Measurements from ENCODE around the gene MICAL3.

DNA sequence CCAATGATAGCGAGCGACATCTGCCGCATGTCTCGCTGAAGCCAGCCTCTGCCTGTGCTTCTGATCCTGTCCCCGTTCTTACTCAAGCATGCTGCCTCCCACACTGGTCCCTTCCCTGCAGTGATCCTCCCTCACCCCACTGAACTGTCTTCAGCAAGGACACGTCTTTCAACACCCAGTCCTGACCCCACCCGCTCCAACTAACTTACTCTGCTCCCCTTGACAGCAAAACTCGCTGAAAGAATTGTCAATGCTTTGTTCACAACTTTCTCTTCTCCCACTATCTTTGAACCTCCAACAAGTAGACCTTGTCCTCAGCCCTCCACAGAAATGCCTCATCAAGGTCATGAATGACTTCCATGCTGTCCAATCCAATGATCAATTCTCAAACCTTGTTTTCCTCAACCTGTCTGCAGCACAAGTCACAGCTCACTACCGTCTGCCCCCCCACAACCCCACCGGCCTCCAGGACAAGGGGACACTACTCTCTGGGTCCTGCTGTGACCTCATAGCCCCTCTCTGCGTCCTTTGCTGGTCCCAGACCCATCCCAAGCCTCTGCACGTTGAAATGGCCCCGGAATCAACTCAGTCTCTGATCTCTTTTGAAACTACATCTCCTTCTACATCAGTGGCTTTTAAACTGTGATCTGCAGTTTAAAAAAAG, 108.0 kb downstream of the MICAL3 start:
- TF ChIP-seq POLR2AphosphoS5 (IDR thresholded peaks at IDR 0.05; ENCODE audit: low read depth, low read length) (no peak), CTCF (IDR thresholded peaks at IDR 0.05) (no peak), SIN3A (IDR thresholded peaks at IDR 0.05; ENCODE audit: borderline replicate concordance, insufficient read depth, low read depth, low read length) (no peak)
- TF ChIP-seq, protein P1, sequence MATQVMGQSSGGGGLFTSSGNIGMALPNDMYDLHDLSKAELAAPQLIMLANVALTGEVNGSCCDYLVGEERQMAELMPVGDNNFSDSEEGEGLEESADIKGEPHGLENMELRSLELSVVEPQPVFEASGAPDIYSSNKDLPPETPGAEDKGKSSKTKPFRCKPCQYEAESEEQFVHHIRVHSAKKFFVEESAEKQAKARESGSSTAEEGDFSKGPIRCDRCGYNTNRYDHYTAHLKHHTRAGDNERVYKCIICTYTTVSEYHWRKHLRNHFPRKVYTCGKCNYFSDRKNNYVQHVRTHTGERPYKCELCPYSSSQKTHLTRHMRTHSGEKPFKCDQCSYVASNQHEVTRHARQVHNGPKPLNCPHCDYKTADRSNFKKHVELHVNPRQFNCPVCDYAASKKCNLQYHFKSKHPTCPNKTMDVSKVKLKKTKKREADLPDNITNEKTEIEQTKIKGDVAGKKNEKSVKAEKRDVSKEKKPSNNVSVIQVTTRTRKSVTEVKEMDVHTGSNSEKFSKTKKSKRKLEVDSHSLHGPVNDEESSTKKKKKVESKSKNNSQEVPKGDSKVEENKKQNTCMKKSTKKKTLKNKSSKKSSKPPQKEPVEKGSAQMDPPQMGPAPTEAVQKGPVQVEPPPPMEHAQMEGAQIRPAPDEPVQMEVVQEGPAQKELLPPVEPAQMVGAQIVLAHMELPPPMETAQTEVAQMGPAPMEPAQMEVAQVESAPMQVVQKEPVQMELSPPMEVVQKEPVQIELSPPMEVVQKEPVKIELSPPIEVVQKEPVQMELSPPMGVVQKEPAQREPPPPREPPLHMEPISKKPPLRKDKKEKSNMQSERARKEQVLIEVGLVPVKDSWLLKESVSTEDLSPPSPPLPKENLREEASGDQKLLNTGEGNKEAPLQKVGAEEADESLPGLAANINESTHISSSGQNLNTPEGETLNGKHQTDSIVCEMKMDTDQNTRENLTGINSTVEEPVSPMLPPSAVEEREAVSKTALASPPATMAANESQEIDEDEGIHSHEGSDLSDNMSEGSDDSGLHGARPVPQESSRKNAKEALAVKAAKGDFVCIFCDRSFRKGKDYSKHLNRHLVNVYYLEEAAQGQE (IDR thresholded peaks at IDR 0.05; ENCODE audit: insufficient read depth in 1 of 2, low read depth in 2 of 2, low read length in 1 of 2): no peak

Measured in Panc1 (cell line).